ENCODE results near the gene PEX14.
"Not testable (repeated sequence)": the region's sequence is repeated elsewhere in the genome, so short reads cannot be mapped to it uniquely, and the experiment has no call there.

PEX14 gene, protein sequence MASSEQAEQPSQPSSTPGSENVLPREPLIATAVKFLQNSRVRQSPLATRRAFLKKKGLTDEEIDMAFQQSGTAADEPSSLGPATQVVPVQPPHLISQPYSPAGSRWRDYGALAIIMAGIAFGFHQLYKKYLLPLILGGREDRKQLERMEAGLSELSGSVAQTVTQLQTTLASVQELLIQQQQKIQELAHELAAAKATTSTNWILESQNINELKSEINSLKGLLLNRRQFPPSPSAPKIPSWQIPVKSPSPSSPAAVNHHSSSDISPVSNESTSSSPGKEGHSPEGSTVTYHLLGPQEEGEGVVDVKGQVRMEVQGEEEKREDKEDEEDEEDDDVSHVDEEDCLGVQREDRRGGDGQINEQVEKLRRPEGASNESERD

DNA sequence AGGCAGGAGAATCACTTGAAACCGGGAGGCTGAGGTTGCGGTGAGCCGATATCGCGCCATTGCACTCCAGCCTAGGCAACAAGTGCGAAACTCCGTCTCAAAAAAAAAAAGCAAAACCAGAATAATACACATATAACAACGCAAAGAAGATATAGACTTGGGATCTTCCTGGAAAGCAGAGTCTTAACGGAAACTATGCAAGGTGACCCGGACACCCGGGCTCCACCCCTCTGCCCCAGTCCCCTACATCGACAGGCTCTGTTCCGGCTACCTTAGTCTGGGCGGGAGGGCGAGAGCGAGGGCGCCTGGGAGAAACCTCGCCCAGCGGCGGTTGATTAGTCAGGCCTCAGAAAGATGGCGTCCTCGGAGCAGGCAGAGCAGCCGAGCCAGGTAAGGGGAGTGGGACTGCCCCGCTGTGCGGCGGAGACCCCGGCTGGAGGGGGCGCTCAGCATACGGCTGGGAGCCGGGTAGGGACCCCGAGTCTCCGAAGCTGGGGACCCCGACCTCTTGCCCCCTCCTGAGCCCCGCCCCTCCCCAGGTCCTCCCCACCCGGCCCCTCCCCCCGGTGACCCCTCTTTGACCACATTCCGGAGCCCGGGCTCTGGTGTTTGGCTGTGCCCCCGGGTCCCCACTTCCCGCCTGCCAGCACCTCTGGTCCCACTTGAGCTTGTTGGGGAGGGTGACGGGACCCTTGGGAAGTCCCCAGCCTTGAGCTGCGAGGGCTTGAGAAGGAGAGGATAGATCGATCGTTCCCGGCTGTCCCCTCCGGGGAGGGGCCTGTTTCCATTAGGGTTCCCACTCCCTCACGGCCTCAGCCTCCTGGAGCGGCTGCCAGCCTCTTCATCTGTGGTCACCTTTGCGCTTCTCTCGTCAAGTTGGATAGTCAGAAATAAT lies at the start of gene PEX14:
PEX14 (plus strand) TSS at position 338 of the 895 bp plus-strand sequence; CDS start at position 355, 17 bp downstream.
- Histone ChIP-seq H3K9me3 (ENCODE audit: low read length) (no peaks in the 10 kb centered on the region), H3K27me3 (ENCODE audit: insufficient read depth, low read length) (no peaks in the 10 kb centered on the region), H2AFZ (ENCODE audit: low read depth, low read length) (peak within 1 kb of the TSS; percentile 39), H3K4me3 (ENCODE audit: low read length) (peak within 1 kb of the TSS; percentile 70), H3K4me1 (ENCODE audit: insufficient read depth, low read length) (peaks cover 18% of the 10 kb centered on the region), H3K36me3 (ENCODE audit: insufficient read depth, low read length) (peaks cover 4% of the 10 kb centered on the region)

DNA sequence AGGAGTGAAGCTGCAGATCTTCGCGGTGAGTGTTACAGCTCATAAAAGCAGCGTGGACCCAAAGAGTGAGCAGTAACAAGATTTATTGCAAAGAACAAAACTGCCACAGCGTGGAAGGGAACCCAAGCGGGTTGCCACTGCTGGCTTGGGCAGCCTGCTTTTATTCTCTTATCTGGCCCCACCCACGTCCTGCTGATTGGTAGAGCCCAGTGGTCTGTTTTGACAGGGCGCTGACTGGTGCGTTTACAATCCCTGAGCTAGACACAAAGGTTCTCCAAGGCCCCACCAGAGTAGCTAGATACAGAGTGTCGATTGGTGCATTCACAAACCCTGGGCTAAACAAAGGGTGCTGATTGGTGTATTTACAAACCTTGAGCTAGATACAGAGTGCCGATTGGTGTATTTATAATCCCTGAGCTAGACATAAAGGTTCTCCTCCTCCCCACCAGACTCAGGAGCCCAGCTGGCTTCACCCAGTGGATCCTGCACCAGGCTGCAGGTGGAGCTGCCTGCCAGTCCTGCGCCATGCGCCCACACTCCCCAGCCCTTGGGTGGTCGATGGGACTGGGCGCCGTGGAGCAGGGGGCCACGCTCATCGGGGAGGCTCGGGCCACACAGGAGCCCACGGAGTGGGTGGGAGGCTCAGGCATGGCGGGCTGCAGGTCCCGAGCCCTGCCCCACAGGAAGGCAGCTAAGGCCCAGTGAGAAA lies 48.8 kb upstream of the PEX14 start:
- H3K4me3 ChIP-seq (ENCODE audit: low read length); H3K9me3 ChIP-seq (ENCODE audit: low read length); H3K27me3 ChIP-seq (ENCODE audit: insufficient read depth, low read length); H2AFZ ChIP-seq (ENCODE audit: low read depth, low read length); H3K4me1 ChIP-seq (ENCODE audit: insufficient read depth, low read length): not testable (repeated sequence)
- peaks cover 12% of the 10 kb centered on the region for H3K36me3 ChIP-seq (ENCODE audit: insufficient read depth, low read length)

DNA sequence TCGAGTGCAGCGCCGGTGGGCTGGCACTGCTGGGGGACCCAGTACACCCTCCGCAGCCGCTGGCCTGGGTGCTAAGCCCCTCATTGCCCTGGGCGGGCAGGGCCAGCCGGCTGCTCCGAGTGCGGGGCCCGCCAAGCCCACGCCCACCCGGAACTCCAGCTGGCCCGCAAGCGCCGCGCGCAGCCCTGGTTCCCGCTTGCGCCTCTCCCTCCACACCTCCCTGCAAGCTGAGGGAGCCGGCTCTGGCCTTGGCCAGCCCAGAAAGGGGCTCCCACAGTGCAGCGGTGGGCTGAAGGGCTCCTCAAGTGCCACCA lies 48.3 kb upstream of the PEX14 start:
- H3K4me3 ChIP-seq (ENCODE audit: low read length); H2AFZ ChIP-seq (ENCODE audit: low read depth, low read length); H3K36me3 ChIP-seq (ENCODE audit: insufficient read depth, low read length); H3K9me3 ChIP-seq (ENCODE audit: low read length); H3K27me3 ChIP-seq (ENCODE audit: insufficient read depth, low read length): not testable (repeated sequence)
- peaks cover 10% of the 10 kb centered on the region for H3K4me1 ChIP-seq (ENCODE audit: insufficient read depth, low read length)

DNA sequence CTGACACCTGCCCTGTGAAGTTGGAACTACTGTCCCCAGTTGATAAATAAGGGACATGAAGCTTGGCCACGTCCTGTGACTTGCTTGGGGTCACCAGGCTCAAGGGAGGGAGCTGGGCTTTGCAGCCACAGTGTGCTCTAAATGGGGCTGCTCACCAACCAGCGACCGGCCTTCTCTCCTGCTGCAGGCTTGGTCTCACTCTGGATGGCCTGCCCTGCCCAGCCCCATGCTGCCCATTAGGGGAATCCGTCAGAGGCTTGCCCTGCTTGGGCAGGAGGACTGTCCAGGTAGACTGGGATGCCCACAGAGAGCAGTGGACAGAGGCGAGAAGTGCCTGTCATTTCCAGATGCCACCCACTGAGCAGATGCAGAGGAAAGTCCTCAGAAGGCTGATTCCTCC lies 45.8 kb upstream of the PEX14 start:
- Histone ChIP-seq H3K27me3 (ENCODE audit: insufficient read depth, low read length) (no peaks in the 10 kb centered on the region), H3K9me3 (ENCODE audit: low read length) (no peaks in the 10 kb centered on the region), H3K36me3 (ENCODE audit: insufficient read depth, low read length) (peaks cover 6% of the 10 kb centered on the region), H3K4me3 (ENCODE audit: low read length) (no peak overlapping the region), H2AFZ (ENCODE audit: low read depth, low read length) (no peak overlapping the region), H3K4me1 (ENCODE audit: insufficient read depth, low read length) (peaks cover 11% of the 10 kb centered on the region)

GRCh38 chr1:10429868-10430215 lies 44.9 kb upstream of the PEX14 start:
- Histone ChIP-seq H3K36me3 (ENCODE audit: insufficient read depth, low read length) (peaks cover 6% of the 10 kb centered on the region), H3K4me3 (ENCODE audit: low read length) (peak overlapping the region; percentile 93), H3K27me3 (ENCODE audit: insufficient read depth, low read length) (no peaks in the 10 kb centered on the region), H2AFZ (ENCODE audit: low read depth, low read length) (no peak overlapping the region), H3K4me1 (ENCODE audit: insufficient read depth, low read length) (peaks cover 11% of the 10 kb centered on the region), H3K9me3 (ENCODE audit: low read length) (no peaks in the 10 kb centered on the region)

- Histone ChIP-seq H3K4me1 (ENCODE audit: insufficient read depth, low read length) (peaks cover 11% of the 10 kb centered on the region), H3K4me3 (ENCODE audit: low read length) (peak within 1 kb of the TSS; percentile 93), H3K36me3 (ENCODE audit: insufficient read depth, low read length) (peaks cover 6% of the 10 kb centered on the region), H3K9me3 (ENCODE audit: low read length) (no peaks in the 10 kb centered on the region), H2AFZ (ENCODE audit: low read depth, low read length) (peak within 1 kb of the TSS; percentile 83), H3K27me3 (ENCODE audit: insufficient read depth, low read length) (no peaks in the 10 kb centered on the region)
Observed at GRCh38 chr1:10430216-10431069, 44.3 kb upstream of the PEX14 start, which contains the start of gene CENPS. Gene CENPS (plus strand): TSS chr1:10430433. CDS start chr1:10430518, 85 bp downstream.

DNA sequence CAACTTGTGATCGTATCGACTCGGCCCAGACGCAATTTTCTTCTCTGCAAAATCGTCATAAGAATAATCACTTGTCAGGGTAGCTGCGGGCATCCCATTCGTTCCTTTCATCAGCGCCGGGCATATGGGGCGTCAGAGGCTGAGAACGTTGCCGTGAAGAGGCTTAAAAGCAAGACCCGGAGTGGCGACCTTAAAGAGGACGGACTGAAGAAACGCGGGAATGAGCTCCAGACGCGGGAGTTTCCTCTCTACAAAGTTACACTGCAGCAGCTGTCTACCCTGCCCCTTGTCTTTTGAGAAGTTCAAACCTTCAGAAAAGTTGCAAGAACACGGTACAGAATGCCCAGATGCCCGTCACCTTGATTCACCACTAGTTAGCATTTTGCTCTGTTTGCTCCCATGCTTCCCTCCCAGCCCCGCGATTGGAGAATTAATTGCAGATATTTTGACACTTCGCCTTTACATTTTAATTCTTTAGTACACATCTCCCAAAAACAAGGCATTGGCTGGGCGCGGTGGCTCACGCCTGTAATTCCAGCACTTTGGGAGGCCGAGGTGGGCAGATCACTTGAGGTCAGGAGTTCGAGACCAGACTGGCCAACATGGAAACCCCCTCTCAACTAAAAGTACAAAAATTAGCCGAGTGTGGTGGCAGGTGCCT lies 43.5 kb upstream of the PEX14 start:
- Histone ChIP-seq H3K4me3 (ENCODE audit: low read length) (peak overlapping the region; percentile 93), H3K9me3 (ENCODE audit: low read length) (no peaks in the 10 kb centered on the region), H2AFZ (ENCODE audit: low read depth, low read length) (peak overlapping the region; percentile 83), H3K27me3 (ENCODE audit: insufficient read depth, low read length) (no peaks in the 10 kb centered on the region), H3K4me1 (ENCODE audit: insufficient read depth, low read length) (peaks cover 11% of the 10 kb centered on the region), H3K36me3 (ENCODE audit: insufficient read depth, low read length) (peaks cover 6% of the 10 kb centered on the region)

- peaks cover 11% of the 10 kb centered on the region for H3K4me1 ChIP-seq (ENCODE audit: insufficient read depth, low read length)
- H3K4me3 ChIP-seq (ENCODE audit: low read length) = no peak overlapping the region
Observed at GRCh38 chr1:10432910-10433700, 41.6 kb upstream of the PEX14 start.

DNA sequence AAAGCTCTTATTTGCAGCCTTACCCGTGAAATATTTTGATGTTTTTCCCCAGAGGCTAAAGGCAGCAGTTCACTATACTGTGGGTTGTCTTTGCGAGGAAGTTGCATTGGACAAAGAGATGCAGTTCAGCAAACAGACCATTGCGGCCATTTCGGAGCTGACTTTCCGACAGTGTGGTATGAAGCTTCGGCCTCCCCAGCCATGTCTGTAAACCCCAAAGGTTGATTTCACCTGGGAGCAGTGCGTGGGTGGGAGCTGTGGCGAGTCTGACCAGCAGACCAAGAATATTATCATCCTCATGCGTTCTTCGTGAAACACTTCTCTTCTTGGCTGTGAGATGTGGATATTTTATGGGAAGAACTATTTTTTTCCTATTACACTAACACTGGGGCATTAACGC lies 41.0 kb upstream of the PEX14 start:
- Histone ChIP-seq H2AFZ (ENCODE audit: low read depth, low read length) (no peak overlapping the region), H3K4me1 (ENCODE audit: insufficient read depth, low read length) (peaks cover 11% of the 10 kb centered on the region), H3K4me3 (ENCODE audit: low read length) (no peak overlapping the region), H3K27me3 (ENCODE audit: insufficient read depth, low read length) (no peaks in the 10 kb centered on the region), H3K9me3 (ENCODE audit: low read length) (no peaks in the 10 kb centered on the region), H3K36me3 (ENCODE audit: insufficient read depth, low read length) (peaks cover 9% of the 10 kb centered on the region)

More at GRCh38 chr1:10432910-10433700, 41.6 kb upstream of the PEX14 start:
- no peaks in the 10 kb centered on the region for H3K9me3 ChIP-seq (ENCODE audit: low read length)
- H2AFZ ChIP-seq (ENCODE audit: low read depth, low read length) = no peak overlapping the region
- H3K27me3 ChIP-seq (ENCODE audit: insufficient read depth, low read length) = no peaks in the 10 kb centered on the region
- H3K36me3 ChIP-seq (ENCODE audit: insufficient read depth, low read length) = peaks cover 6% of the 10 kb centered on the region

DNA sequence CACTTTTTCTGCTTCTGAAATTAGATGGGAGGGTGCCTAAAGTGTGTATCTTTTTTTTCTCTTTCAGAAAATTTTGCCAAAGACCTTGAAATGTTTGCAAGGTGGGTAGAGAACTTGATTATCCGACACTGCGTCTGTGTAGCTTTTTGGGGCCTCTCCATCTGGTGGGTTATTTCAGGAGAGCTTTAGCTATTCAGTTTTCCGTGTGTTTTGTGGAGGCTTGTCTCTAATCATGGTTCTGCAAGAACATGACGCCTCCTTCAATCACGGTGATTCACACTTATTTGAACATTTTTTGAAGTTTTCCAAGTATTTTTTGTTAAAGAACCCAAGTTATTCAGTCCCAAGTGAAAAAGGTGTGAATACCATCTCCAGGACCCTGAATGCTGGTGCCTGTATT lies 40.2 kb upstream of the PEX14 start:
- no peaks in the 10 kb centered on the region for H3K9me3 ChIP-seq (ENCODE audit: low read length)
- no peak overlapping the region for H3K4me3 ChIP-seq (ENCODE audit: low read length)
- no peak overlapping the region for H2AFZ ChIP-seq (ENCODE audit: low read depth, low read length)
- H3K4me1 ChIP-seq (ENCODE audit: insufficient read depth, low read length) = peaks cover 11% of the 10 kb centered on the region
- peaks cover 9% of the 10 kb centered on the region for H3K36me3 ChIP-seq (ENCODE audit: insufficient read depth, low read length)
- H3K27me3 ChIP-seq (ENCODE audit: insufficient read depth, low read length) = no peaks in the 10 kb centered on the region

DNA sequence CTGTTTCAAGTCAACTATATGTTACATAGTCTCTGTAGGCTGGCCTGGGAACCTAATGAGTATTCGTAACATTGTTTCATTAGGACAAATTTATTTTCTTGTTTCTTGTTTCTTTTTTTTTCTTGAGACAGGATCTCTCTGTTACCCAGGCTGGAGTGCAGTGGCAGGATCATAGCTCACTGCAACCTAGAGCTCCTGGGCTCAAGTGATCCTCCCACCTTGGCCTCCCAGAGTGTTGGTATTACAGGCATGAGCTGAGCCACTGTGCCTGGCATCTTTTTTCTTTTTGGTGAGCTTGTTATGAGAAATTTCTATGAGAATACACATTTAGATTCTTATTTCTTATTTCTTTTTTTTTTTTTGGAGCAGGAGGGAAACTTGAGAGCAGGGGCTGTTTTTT lies 37.7 kb upstream of the PEX14 start:
- Histone ChIP-seq H3K4me3 (ENCODE audit: low read length) (no peak overlapping the region), H2AFZ (ENCODE audit: low read depth, low read length) (no peak overlapping the region), H3K27me3 (ENCODE audit: insufficient read depth, low read length) (no peaks in the 10 kb centered on the region), H3K9me3 (ENCODE audit: low read length) (no peaks in the 10 kb centered on the region), H3K4me1 (ENCODE audit: insufficient read depth, low read length) (no peaks in the 10 kb centered on the region), H3K36me3 (ENCODE audit: insufficient read depth, low read length) (peaks cover 13% of the 10 kb centered on the region)

Data from neuron (in vitro differentiated cells).